KOPT-K1 (cell line): ENCODE results near the gene UNC5CL.

Experiments used
- H3K27ac ChIP-seq: fragments of 200-600 bp; sonication (generic); 2 replicates; pipeline ENCODE4 v1.5.1; 2016; ENCODE audit warnings: antibody characterized with exemption, mild to moderate bottlenecking, low read depth, low read length; ENCODE audit not compliant: poor library complexity, severe bottlenecking
- H3K36me3 ChIP-seq: fragments of 200-600 bp; sonication (generic); 2 replicates; pipeline ENCODE4 v1.5.1; 2017; ENCODE audit warnings: antibody characterized with exemption, mild to moderate bottlenecking, low read length, moderate library complexity; ENCODE audit not compliant: insufficient read depth
- H3K9me3 ChIP-seq: fragments of 200-600 bp; sonication (generic); 2 replicates; pipeline ENCODE4 v1.5.1; 2017; ENCODE audit warnings: antibody characterized with exemption, low read length, mild to moderate bottlenecking; ENCODE audit not compliant: insufficient read depth, poor library complexity, severe bottlenecking

UNC5CL gene

DNA sequence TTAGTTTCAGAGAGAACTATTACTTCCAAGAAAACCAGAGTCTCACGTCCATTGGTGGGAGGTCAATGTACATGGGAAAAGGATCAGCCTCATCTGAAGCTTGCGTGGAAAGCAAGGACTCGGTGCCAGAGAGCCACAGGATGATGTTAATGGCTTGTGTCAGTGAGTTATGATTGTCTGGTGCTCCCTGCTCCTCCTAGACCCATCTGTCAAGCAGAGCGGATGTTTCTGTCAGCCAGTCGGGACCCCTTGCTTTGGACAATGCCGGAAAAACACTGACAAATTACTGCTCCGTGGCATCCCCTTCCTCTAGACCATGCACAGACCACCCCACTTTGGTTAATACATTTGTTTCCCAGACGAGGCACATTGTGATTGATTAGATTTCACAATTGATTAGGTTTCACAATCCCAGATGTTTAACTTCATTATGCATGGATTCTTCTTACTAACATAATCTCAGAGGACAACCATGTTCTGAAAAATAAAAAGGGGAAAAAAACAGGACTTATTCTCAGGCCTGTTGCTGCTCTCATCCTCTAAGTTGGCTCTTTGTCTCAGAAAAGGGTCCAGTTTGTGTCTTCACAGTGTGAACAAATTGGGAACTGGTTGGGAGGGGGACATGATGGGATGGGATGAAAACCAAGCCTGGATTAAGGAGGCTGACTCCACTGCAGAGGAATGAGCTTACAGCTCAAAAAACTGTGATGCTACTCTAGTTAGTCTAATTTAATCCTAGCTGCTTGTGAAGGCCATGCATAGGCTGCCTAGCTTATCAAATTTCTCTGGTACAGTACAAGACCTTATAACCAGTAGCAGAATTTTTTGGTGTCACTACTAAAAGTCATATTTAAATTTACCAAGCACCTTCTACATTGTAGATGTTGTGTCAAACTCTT lies 51.9 kb downstream of the UNC5CL start:
- Histone ChIP-seq H3K27ac (no peak overlapping the region), H3K9me3 (no peaks in the 10 kb centered on the region)

DNA sequence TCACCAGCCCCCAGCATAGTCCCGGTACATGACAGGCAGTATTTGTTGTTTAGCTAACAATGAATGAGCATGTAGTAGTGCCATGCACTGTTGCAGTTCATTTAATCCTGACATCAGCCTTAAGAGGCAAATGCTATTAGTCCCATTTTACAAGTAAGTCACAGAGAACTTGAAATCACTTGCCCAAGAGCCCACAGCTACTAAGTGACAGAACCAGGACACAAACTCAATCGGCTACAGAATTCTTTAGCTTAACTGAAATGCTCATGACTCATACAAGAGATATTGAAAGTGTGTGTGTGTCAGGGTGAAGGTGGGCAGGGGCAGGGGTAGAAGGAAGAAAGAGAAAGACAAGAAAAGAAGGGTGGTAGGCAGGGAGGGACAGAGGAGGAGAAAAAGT lies 52.7 kb downstream of the UNC5CL start:
- no peaks in the 10 kb centered on the region for H3K36me3 ChIP-seq
- no peak overlapping the region for H3K27ac ChIP-seq
- H3K9me3 ChIP-seq: no peaks in the 10 kb centered on the region

More for the DNA sequence above, 51.9 kb downstream of the UNC5CL start:
- no peaks in the 10 kb centered on the region for H3K36me3 ChIP-seq

GRCh38 chr6:40983752-40984151 lies 55.3 kb downstream of the UNC5CL start:
- Histone ChIP-seq H3K36me3 (no peaks in the 10 kb centered on the region), H3K27ac (no peak overlapping the region), H3K9me3 (no peaks in the 10 kb centered on the region)

GRCh38 chr6:40982917-40983316 lies 56.1 kb downstream of the UNC5CL start:
- Histone ChIP-seq H3K9me3 (no peaks in the 10 kb centered on the region), H3K27ac (no peak overlapping the region), H3K36me3 (no peaks in the 10 kb centered on the region)

DNA sequence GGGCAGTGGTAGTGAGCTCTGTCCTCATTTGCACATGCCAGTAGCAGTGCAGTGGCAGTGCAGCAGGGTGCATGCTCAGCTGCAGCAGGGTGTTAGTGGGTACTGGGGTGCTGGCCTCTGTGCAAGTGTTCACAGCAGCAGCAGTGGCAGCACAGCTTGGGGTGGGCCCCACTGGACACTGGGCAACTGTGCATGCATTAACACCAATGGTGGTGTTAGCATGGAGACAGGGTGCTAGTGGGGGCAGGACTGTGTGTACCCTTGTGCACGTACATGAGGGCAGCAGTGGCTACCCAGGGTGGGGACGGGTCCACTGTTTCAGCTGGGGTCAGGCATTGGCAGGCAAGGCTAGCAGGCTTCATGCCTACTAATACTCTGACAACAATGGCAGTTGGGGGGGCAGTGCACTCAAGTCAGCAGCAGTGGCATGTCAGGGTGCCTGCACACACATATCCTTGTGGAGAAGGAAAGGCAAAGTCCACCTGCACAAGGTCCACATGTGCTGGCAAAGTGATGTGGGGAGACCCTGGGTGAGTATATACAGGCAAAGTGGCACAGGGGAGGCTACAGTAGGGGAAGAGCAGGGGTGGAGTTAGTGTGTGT lies 60.2 kb downstream of the UNC5CL start:
- no peaks in the 10 kb centered on the region for H3K9me3 ChIP-seq
- no peak overlapping the region for H3K27ac ChIP-seq
- H3K36me3 ChIP-seq: no peaks in the 10 kb centered on the region

DNA sequence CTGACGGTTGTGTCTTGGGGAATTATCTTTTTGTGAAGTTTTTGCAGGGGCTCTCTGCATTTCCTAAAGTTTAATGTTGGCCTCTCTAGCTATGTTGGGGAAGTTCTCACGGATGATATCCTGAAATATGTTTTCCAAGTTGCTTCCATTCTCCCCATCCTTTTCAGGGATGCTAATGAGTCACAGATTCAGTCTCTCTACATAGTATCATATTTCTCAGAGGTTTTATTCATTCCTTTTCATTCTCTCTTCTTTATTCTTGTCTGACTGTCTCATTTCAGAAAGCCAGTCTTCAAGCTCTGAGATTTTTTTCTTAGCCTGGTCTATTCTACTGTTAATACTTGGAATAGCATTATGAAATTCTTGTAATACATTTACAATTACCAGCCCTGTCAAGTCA lies 61.3 kb downstream of the UNC5CL start:
- Histone ChIP-seq H3K36me3 (no peaks in the 10 kb centered on the region), H3K9me3 (no peaks in the 10 kb centered on the region), H3K27ac (no peak overlapping the region)

DNA sequence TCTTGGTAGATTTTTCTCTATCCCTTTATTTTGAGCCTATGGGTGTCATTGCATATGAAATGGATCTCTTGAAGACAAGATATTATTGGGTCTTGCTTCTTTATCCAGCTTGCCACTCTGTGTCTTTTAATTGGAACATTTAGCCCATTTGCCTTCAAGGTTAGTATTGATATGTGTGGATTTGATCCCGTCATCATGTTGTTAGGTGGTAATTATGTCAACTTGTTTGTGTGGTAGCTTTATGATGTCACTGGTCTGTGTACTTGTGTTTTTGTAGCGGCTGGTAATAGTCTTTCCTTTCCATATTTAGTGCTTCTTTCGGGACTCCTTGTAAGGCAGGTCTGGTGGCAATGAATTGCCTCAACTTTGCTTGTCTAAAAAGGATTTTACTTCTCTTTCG lies 61.9 kb downstream of the UNC5CL start:
- H3K9me3 ChIP-seq: no peaks in the 10 kb centered on the region
- no peaks in the 10 kb centered on the region for H3K36me3 ChIP-seq
- no peak overlapping the region for H3K27ac ChIP-seq
